ENCODE measurements around the gene RFX1. TPM values are rescaled to one million over a fixed set of nuclear protein-coding genes. Genes with fewer than 3 reads are reported as not detected.
"Not testable (repeated sequence)": the region's sequence is repeated elsewhere in the genome, so short reads cannot be mapped to it uniquely, and the experiment has no call there.

RFX1 gene
- total RNA-seq, 1 experiment from 2014 or later: 20.4 TPM

- Mint-ChIP-seq H3K27ac (no peak overlapping the region), H3K27me3 (ENCODE audit: low read depth) (peaks cover 7% of the 10 kb centered on the region), H3K9me3 (no peaks in the 10 kb centered on the region), H3K4me3 (no peak overlapping the region), H3K36me3 (no peaks in the 10 kb centered on the region), H3K4me1 (peaks cover 5% of the 10 kb centered on the region)
- ChIA-PET POLR2A (interaction anchor here (0.6 to 0.7 kb wide), 2 partner anchors 29 to 57 kb away, joined by 3 read pairs; no protein-coding TSS in a partner anchor), CTCF (interaction anchor here (0.6 to 1.7 kb wide), 6 partner anchors 13 to 354 kb away, joined by 3 to 6 read pairs (median 4); partner anchors contain the start of gene MISP3)
- TF ChIP-seq ZNF396 (CRISPR knock-in tag; IDR thresholded peaks at IDR 0.05; ENCODE audit: borderline replicate concordance) (no peak), RORB (CRISPR knock-in tag; IDR thresholded peaks at IDR 0.05) (no peak), ESRRA (CRISPR knock-in tag; IDR thresholded peaks at IDR 0.05; ENCODE audit: borderline replicate concordance) (no peak), ZBTB21 (CRISPR knock-in tag; IDR thresholded peaks at IDR 0.05; ENCODE audit: borderline replicate concordance) (no peak), E2F5 (CRISPR knock-in tag; IDR thresholded peaks at IDR 0.05) (no peak), GTF2I (CRISPR knock-in tag; conservative IDR thresholded peaks at IDR 0.05) (no peak), USF1 (CRISPR knock-in tag; IDR thresholded peaks at IDR 0.05) (no peak), PRDM15 (CRISPR knock-in tag; IDR thresholded peaks at IDR 0.05) (no peak), PREB (CRISPR knock-in tag; IDR thresholded peaks at IDR 0.05; ENCODE audit: borderline replicate concordance) (no peak), MLX (CRISPR knock-in tag; IDR thresholded peaks at IDR 0.05) (no peak), ZSCAN18 (CRISPR knock-in tag; IDR thresholded peaks at IDR 0.05) (no peak), NFE2L1 (CRISPR knock-in tag; IDR thresholded peaks at IDR 0.05) (no peak), NR3C1 (CRISPR knock-in tag; conservative IDR thresholded peaks at IDR 0.05; ENCODE audit: low read depth) (no peak), SMAD4 (CRISPR knock-in tag; IDR thresholded peaks at IDR 0.05) (no peak), ERG (CRISPR knock-in tag; IDR thresholded peaks at IDR 0.05) (no peak), FOXP4 (CRISPR knock-in tag; IDR thresholded peaks at IDR 0.05) (no peak), ZNF532 (CRISPR knock-in tag; IDR thresholded peaks at IDR 0.05; ENCODE audit: borderline replicate concordance) (no peak)
- ATAC-seq: no peak
- no peak for DNase-seq (ENCODE audit: low spot score)
Measured at GRCh38 chr19:14035706-14036105, 29.6 kb upstream of the RFX1 start.

- H3K4me3 Mint-ChIP-seq; DNase-seq (ENCODE audit: low spot score); ATAC-seq; H3K4me1 Mint-ChIP-seq; H3K27ac Mint-ChIP-seq; H3K9me3 Mint-ChIP-seq; H3K36me3 Mint-ChIP-seq: not testable (repeated sequence)
- ChIA-PET CTCF (interaction anchor here (0.6 to 1.7 kb wide), 6 partner anchors 10 to 37 kb away, joined by 3 to 6 read pairs (median 4); partner anchors contain the start of gene MISP3), POLR2A (interaction anchor here (0.6 kb wide), 1 partner anchor 57 kb away, joined by 3 read pairs; no protein-coding TSS in a partner anchor)
- H3K27me3 Mint-ChIP-seq (ENCODE audit: low read depth): peaks cover 13% of the 10 kb centered on the region
Measured at GRCh38 chr19:14035159-14035558, 29.0 kb upstream of the RFX1 start.
